Fibroblast of pulmonary artery (primary cell): ENCODE measurements around the gene FBXO4.

ENCODE experiments used
- DNase-seq: peaks from one replicate; pipeline ENCODE4 v3.0.0-alpha.2; 2010; ENCODE audit warnings: low read depth
- H3K4me3 ChIP-seq: replicated peaks from 2 replicates; pipeline ENCODE4 v1.5.1; 2011; ENCODE audit warnings: low read depth, mild to moderate bottlenecking, control low read depth, low read length, moderate library complexity
- CTCF ChIP-seq: IDR thresholded peaks from 2 replicates; pipeline ENCODE4 v1.5.1; 2011; ENCODE audit warnings: mild to moderate bottlenecking, control low read depth, low read length, inconsistent platforms; ENCODE audit errors: missing control alignments

The FBXO4 gene

GRCh38 chr5:41924872-41925554, at the start of gene FBXO4:
FBXO4 (plus strand) TSS chr5:41925281; CDS start chr5:41925310, 29 bp downstream.
- peak within 1 kb of the TSS; percentile 69 for H3K4me3 ChIP-seq
- peak; percentile 56 for TF ChIP-seq CTCF
- DNase-seq = peak; percentile 82

GRCh38 chr5:41876678-41877077, 48.4 kb upstream of the FBXO4 start:
- no peak for TF ChIP-seq CTCF
- H3K4me3 ChIP-seq = no peak overlapping the region
- no peak for DNase-seq

- H3K4me3 ChIP-seq = no peak overlapping the region
- no peak for DNase-seq
- TF ChIP-seq CTCF = no peak
These were observed 47.7 kb upstream of the FBXO4 start for GRCh38 chr5:41877408-41877807.

GRCh38 chr5:41878173-41878572, 46.9 kb upstream of the FBXO4 start:
- no peak overlapping the region for H3K4me3 ChIP-seq
- no peak for DNase-seq
- no peak for TF ChIP-seq CTCF

GRCh38 chr5:41878643-41879478, 46.2 kb upstream of the FBXO4 start:
- no peak for DNase-seq
- no peak overlapping the region for H3K4me3 ChIP-seq
- no peak for TF ChIP-seq CTCF

- no peak for TF ChIP-seq CTCF
- no peak for DNase-seq
- H3K4me3 ChIP-seq = no peak overlapping the region
These were observed 42.3 kb upstream of the FBXO4 start for GRCh38 chr5:41882765-41883164.
